ENCODE data around the gene RARRES1. TPM values are rescaled to one million over a fixed set of nuclear protein-coding genes. Genes with fewer than 3 reads are reported as not detected.

The RARRES1 gene
- total RNA-seq, 1 experiment from 2014 or later, result 0.81 TPM

GRCh38 chr3:158658889-158659288 is 73.4 kb downstream of the RARRES1 start:
- no peak overlapping the region for H3K18ac ChIP-seq (ENCODE audit: insufficient read length, low read depth, low read length)
- no peak overlapping the region for H3K27ac Mint-ChIP-seq
- H3K79me1 ChIP-seq (ENCODE audit: insufficient read depth, low read depth, low read length, poor library complexity, severe bottlenecking), result no peaks in the 10 kb centered on the region
- no peak overlapping the region for H2AFZ ChIP-seq (ENCODE audit: low read length)
- H3K23me2 ChIP-seq (ENCODE audit: insufficient read length, low read depth, low read length, poor library complexity, severe bottlenecking), result no peaks in the 10 kb centered on the region
- no peak overlapping the region for H3K9ac ChIP-seq (ENCODE audit: extremely low read depth, insufficient read length, low read length)
- H3K27ac ChIP-seq (ENCODE audit: insufficient read length, low read depth, low read length), result no peak overlapping the region
- no peak overlapping the region for H2BK20ac ChIP-seq (ENCODE audit: low read depth, low read length, poor library complexity, severe bottlenecking)
- no peak overlapping the region for H4K91ac ChIP-seq (ENCODE audit: insufficient read length, low read depth, low read length)
- no peak overlapping the region for H4K5ac ChIP-seq (ENCODE audit: insufficient read length, low read depth, low read length)
- no CpG with 5 or more reads among the region's 7 CpGs for WGBS (ENCODE audit: extremely low coverage, insufficient read length, low lambda C conversion rate)
- no peak overlapping the region for H2BK12ac ChIP-seq (ENCODE audit: insufficient read length, low read depth, low read length)
- H2BK5ac ChIP-seq (ENCODE audit: insufficient read length, low read length), result no peak overlapping the region
- no peak for DNase-seq
- H3K4me2 ChIP-seq (ENCODE audit: insufficient read depth, insufficient read length, low read length), result no peak overlapping the region
- H3K79me2 ChIP-seq (ENCODE audit: insufficient read depth, low read length), result no peaks in the 10 kb centered on the region
- H3K4ac ChIP-seq (ENCODE audit: low read depth, low read length), result no peak overlapping the region
- TF ChIP-seq CTCF (conservative IDR thresholded peaks at IDR 0.05), result no peak
- H3K23ac ChIP-seq (ENCODE audit: insufficient read length, low read depth, low read length), result no peak overlapping the region
- no peak overlapping the region for H2BK120ac ChIP-seq (ENCODE audit: low read depth, low read length, poor library complexity, severe bottlenecking)
- H3T11ph ChIP-seq (ENCODE audit: low read length), result no peak overlapping the region
- H3K9me3 Mint-ChIP-seq, result no peaks in the 10 kb centered on the region
- no peak overlapping the region for H3K4me3 Mint-ChIP-seq
- H2AK5ac ChIP-seq (ENCODE audit: insufficient read length, low read length), result no peak overlapping the region
- H3K4me1 Mint-ChIP-seq, result no peaks in the 10 kb centered on the region
- no peak overlapping the region for H3K14ac ChIP-seq (ENCODE audit: insufficient read depth, low read length)
- no peak overlapping the region for H4K8ac ChIP-seq (replicated peaks; ENCODE audit: insufficient read length, low read depth, low read length)
- H3K27me3 Mint-ChIP-seq (ENCODE audit: low read depth), result no peaks in the 10 kb centered on the region
- no peaks in the 10 kb centered on the region for H3K27me3 ChIP-seq (ENCODE audit: insufficient read depth, low read length)
- H3K56ac ChIP-seq (ENCODE audit: insufficient read length, low read depth, low read length), result no peak overlapping the region
- no peak overlapping the region for H2BK15ac ChIP-seq (ENCODE audit: low read depth, low read length)
- H3K9me3 ChIP-seq (ENCODE audit: control insufficient read depth, low read depth, low read length), result no peaks in the 10 kb centered on the region
- H3K36me3 Mint-ChIP-seq (ENCODE audit: insufficient read depth in 1 of 3, low read depth in 3 of 3), result peaks cover 4 to 46% (median 19%) of the 10 kb centered on the region in 3 experiments; a peak in 5 of 7 replicates
- no peaks in the 10 kb centered on the region for H4K20me1 ChIP-seq (ENCODE audit: control insufficient read depth, insufficient read depth, insufficient read length)
- H3K4me1 ChIP-seq (ENCODE audit: insufficient read depth, low read length), result no peaks in the 10 kb centered on the region

Measured in H9 (cell line).